Activated CD8-positive, alpha-beta T cell treated with anti-CD3 and anti-CD28 coated beads for 36 hours (primary cell): ENCODE data around the gene NLRC3. TPM values are rescaled to one million over a fixed set of nuclear protein-coding genes. Genes with fewer than 3 reads are reported as not detected.
"Not testable (repeated sequence)": the region's sequence is repeated elsewhere in the genome, so short reads cannot be mapped to it uniquely, and the experiment has no call there.

Source experiments
- ATAC-seq: fragments of 200-7000 bp; cut with Tn5 transposase; one replicate; pipeline ENCODE4 v1.10.0; 2021; ENCODE audit warnings: mild to moderate bottlenecking, moderate library complexity
- CTCF ChIA-PET: fragments of 350-600 bp; sonication (Branson Sonifier 250); formaldehyde crosslinking; loops from one replicate; lab custom pipeline; 2021; ENCODE audit warnings: antibody characterized with exemption; lab: Charles Lee
- POLR2A ChIA-PET: fragments of 350-600 bp; sonication (Branson Sonifier 250); formaldehyde crosslinking; loops from one replicate; lab custom pipeline; 2021; ENCODE audit warnings: antibody characterized with exemption; lab: Charles Lee
- DNase-seq: peaks from one replicate; pipeline ENCODE4 v3.0.0-alpha.2; 2020
- H3K27ac Mint-ChIP-seq: one replicate; pipeline ENCODE4 v1.8.0; 2021; ENCODE audit warnings: mild to moderate bottlenecking, mixed read lengths
- H3K27me3 Mint-ChIP-seq: one replicate; pipeline ENCODE4 v1.8.0; 2021; ENCODE audit warnings: mixed read lengths
- H3K36me3 Mint-ChIP-seq: one replicate; pipeline ENCODE4 v1.8.0; 2021; ENCODE audit warnings: low read depth, mixed read lengths
- H3K4me1 Mint-ChIP-seq: one replicate; pipeline ENCODE4 v1.8.0; 2021; ENCODE audit warnings: low read depth, mixed read lengths
- H3K4me3 Mint-ChIP-seq: one replicate; pipeline ENCODE4 v1.8.0; 2021; ENCODE audit warnings: mild to moderate bottlenecking, moderate library complexity, mixed read lengths
- H3K9me3 Mint-ChIP-seq: one replicate; pipeline ENCODE4 v1.8.0; 2021; ENCODE audit warnings: mixed read lengths
- CTCF ChIP-seq: fragments of 200-600 bp; IDR thresholded peaks from one replicate; pipeline ENCODE4 v1.8.0; 2022; ENCODE audit warnings: antibody characterized with exemption, mild to moderate bottlenecking
- intact Hi-C: fragments of 100-400 bp; cut with micrococcal nuclease; formaldehyde crosslinking; loops from one replicate; pipeline ENCODE4 v1.10.0; 2022
- total RNA-seq, 2 experiments: library from RNA; stranded (reverse); gene quantifications; one replicate each; pipeline ENCODE4 v1.2.3, GENCODE V29; 2021

NLRC3 gene
- total RNA-seq, 2 experiments from 2014 or later, result 17.9 to 19.8 TPM

GRCh38 chr16:3609895-3610697 lies 32.9 kb upstream of the NLRC3 start:
- no peak overlapping the region for H3K27ac Mint-ChIP-seq
- no peaks in the 10 kb centered on the region for H3K27me3 Mint-ChIP-seq
- peak overlapping the region; percentile 91 for H3K4me3 Mint-ChIP-seq
- H3K4me1 Mint-ChIP-seq, result peaks cover 31% of the 10 kb centered on the region
- ChIA-PET POLR2A (interaction anchor here (0.7 to 1.0 kb wide), 2 partner anchors 7 to 11 kb away, joined by 3 read pairs; no protein-coding TSS in a partner anchor), CTCF (no interaction called here)
- no peak for TF ChIP-seq CTCF
- no peak for DNase-seq
- H3K9me3 Mint-ChIP-seq, result no peaks in the 10 kb centered on the region
- ATAC-seq, result no peak
- intact Hi-C loops, result no loop called here
- peaks cover 17% of the 10 kb centered on the region for H3K36me3 Mint-ChIP-seq

- CTCF ChIA-PET, DNase-seq, intact Hi-C loops, H3K4me3 Mint-ChIP-seq, H3K27ac Mint-ChIP-seq, H3K27me3 Mint-ChIP-seq, H3K9me3 Mint-ChIP-seq, POLR2A ChIA-PET, ATAC-seq: not testable (repeated sequence)
- peaks cover 22% of the 10 kb centered on the region for H3K4me1 Mint-ChIP-seq
- peaks cover 16% of the 10 kb centered on the region for H3K36me3 Mint-ChIP-seq
Measured at GRCh38 chr16:3608976-3609375, 31.8 kb upstream of the NLRC3 start.

GRCh38 chr16:3608069-3608468 lies 30.9 kb upstream of the NLRC3 start:
- ATAC-seq, result no peak
- intact Hi-C loops, result no loop called here

GRCh38 chr16:3607634-3608033 lies 30.4 kb upstream of the NLRC3 start:
- POLR2A ChIA-PET, result no interaction called here
- Mint-ChIP-seq H3K4me3 (no peak overlapping the region), H3K27me3 (no peaks in the 10 kb centered on the region), H3K27ac (no peak overlapping the region), H3K36me3 (peaks cover 12% of the 10 kb centered on the region), H3K4me1 (peaks cover 12% of the 10 kb centered on the region), H3K9me3 (no peaks in the 10 kb centered on the region)
- CTCF ChIA-PET, result no interaction called here
- intact Hi-C loops, result no loop called here
- DNase-seq (no peak), ATAC-seq (no peak)
- no peak for TF ChIP-seq CTCF

More at GRCh38 chr16:3608069-3608468, 30.9 kb upstream of the NLRC3 start:
- no peak overlapping the region for H3K27ac Mint-ChIP-seq
- no peaks in the 10 kb centered on the region for H3K9me3 Mint-ChIP-seq
- peaks cover 14% of the 10 kb centered on the region for H3K36me3 Mint-ChIP-seq
- no peak for DNase-seq
- ChIA-PET POLR2A (no interaction called here), CTCF (no interaction called here)
- H3K27me3 Mint-ChIP-seq, result no peaks in the 10 kb centered on the region
- H3K4me1 Mint-ChIP-seq, result peaks cover 16% of the 10 kb centered on the region
- TF ChIP-seq CTCF, result no peak
- no peak overlapping the region for H3K4me3 Mint-ChIP-seq

GRCh38 chr16:3607161-3607560 lies 30.0 kb upstream of the NLRC3 start:
- Mint-ChIP-seq H3K9me3 (no peaks in the 10 kb centered on the region), H3K27ac (no peak overlapping the region), H3K4me3 (no peak overlapping the region), H3K36me3 (peaks cover 11% of the 10 kb centered on the region), H3K27me3 (no peaks in the 10 kb centered on the region), H3K4me1 (peaks cover 10% of the 10 kb centered on the region)
- POLR2A ChIA-PET, result no interaction called here
- intact Hi-C loops, result no loop called here
- DNase-seq (no peak), ATAC-seq (no peak)
- TF ChIP-seq CTCF, result no peak
- CTCF ChIA-PET, result interaction anchor here (0.7 kb wide), 1 partner anchor 47 kb away, joined by 3 read pairs; no protein-coding TSS in a partner anchor
